Panc1 (cell line): ENCODE results near the gene MAGI2. TPM values are rescaled to one million over a fixed set of nuclear protein-coding genes. Genes with fewer than 3 reads are reported as not detected.
"Not testable (repeated sequence)": the region's sequence is repeated elsewhere in the genome, so short reads cannot be mapped to it uniquely, and the experiment has no call there.

Experiments used
- ATAC-seq: fragments of 200-7000 bp; cut with Tn5 transposase; 2 replicates; pipeline ENCODE4 v1.9.1; 2020; ENCODE audit warnings: mild to moderate bottlenecking, moderate library complexity
- BruUV-seq: library from RNA; stranded (reverse); fragments of 400-500 nt; replicated peaks from 2 replicates; lab custom pipeline; 2021; lab: Mats Ljungman, UMichigan
- CTCF ChIA-PET: fragments of 300-600 bp; sonication (Branson Sonifier 250); formaldehyde crosslinking; loops from one replicate; lab custom pipeline; 2022; ENCODE audit warnings: antibody characterized with exemption; lab: Charles Lee
- POLR2A ChIA-PET: fragments of 300-600 bp; sonication (Branson Sonifier 250); formaldehyde crosslinking; loops from one replicate; lab custom pipeline; 2022; ENCODE audit warnings: antibody characterized with exemption; lab: Charles Lee
- DNase-seq: peaks from one replicate; pipeline ENCODE4 v3.0.0-alpha.2; 2010; ENCODE audit warnings: low read depth, low spot score
- H3K27ac ChIP-seq: 2 replicates; pipeline ENCODE4 v1.5.1; 2011; ENCODE audit warnings: mild to moderate bottlenecking, low read length, inconsistent platforms
- H3K27me3 ChIP-seq: fragments of 200-500 bp; sonication (Bioruptor generic); 2 replicates; pipeline ENCODE4 v1.6.0; 2014; ENCODE audit warnings: low read length, inconsistent platforms; ENCODE audit not compliant: control insufficient read depth, insufficient read depth
- H3K36me3 ChIP-seq: fragments of 200-500 bp; sonication (Bioruptor generic); 2 replicates; pipeline ENCODE4 v1.5.1; 2014; ENCODE audit warnings: inconsistent platforms, mild to moderate bottlenecking, low read length, moderate library complexity; ENCODE audit not compliant: control insufficient read depth, insufficient read depth
- H3K4me1 ChIP-seq: 2 replicates; pipeline ENCODE4 v1.5.1; 2011; ENCODE audit warnings: inconsistent platforms, mild to moderate bottlenecking, low read length, moderate library complexity; ENCODE audit not compliant: control insufficient read depth, insufficient read depth
- H3K4me3 ChIP-seq, 2 experiments: 2 replicates each; pipeline ENCODE4 v1.5.1; 2011 to 2012; ENCODE audit warnings: low read depth in 2 of 2, low read length in 2 of 2, mild to moderate bottlenecking in 2 of 2, inconsistent platforms in 1 of 2, moderate library complexity in 1 of 2
- H3K9me3 ChIP-seq: fragments of 200-500 bp; sonication (Bioruptor generic); 2 replicates; pipeline ENCODE4 v1.5.1; 2014; ENCODE audit warnings: low read depth, mild to moderate bottlenecking, inconsistent platforms, low read length, moderate library complexity; ENCODE audit not compliant: control insufficient read depth, insufficient read depth
- POLR2AphosphoS5 ChIP-seq: IDR thresholded peaks from 2 replicates; pipeline ENCODE4 v1.6.1; 2012; ENCODE audit warnings: mild to moderate bottlenecking, low read depth, low read length, moderate library complexity
- SIN3A ChIP-seq: IDR thresholded peaks from 2 replicates; pipeline ENCODE4 v1.6.1; 2012; ENCODE audit warnings: low read depth, mild to moderate bottlenecking, low read length, moderate library complexity, borderline replicate concordance; ENCODE audit not compliant: insufficient read depth
- TCF7L2 ChIP-seq: IDR thresholded peaks from 2 replicates; pipeline ENCODE4 v1.6.1; 2011; ENCODE audit warnings: mild to moderate bottlenecking, low read depth, low read length, inconsistent platforms
- in situ Hi-C: cut with HindIII; loops from 2 replicates; pipeline ENCODE4 v1.10.0; 2016; ENCODE audit warnings: low sequenced_read_pairs, low pct_unique_long_range_greater_than_20kb
- intact Hi-C: fragments of 100-400 bp; cut with micrococcal nuclease; formaldehyde crosslinking; loops from one replicate; pipeline ENCODE4 v1.10.0; 2022; ENCODE audit not compliant: unreplicated experiment
- total RNA-seq: library from RNA; stranded (reverse); gene quantifications from one replicate; pipeline ENCODE4 v1.2.1, GENCODE V29; 2021; ENCODE audit not compliant: unreplicated experiment
- TF ChIP-seq, protein P1 (sequence below): fragments of 450-650 bp; IDR thresholded peaks from 2 replicates; pipeline ENCODE4 v1.5.1; 2017; ENCODE audit warnings: mild to moderate bottlenecking
- TF ChIP-seq, protein P2 (sequence below), 2 experiments: IDR thresholded peaks; 2 replicates each; pipeline ENCODE4 v1.6.1; 2011 to 2012; ENCODE audit warnings: low read depth in 2 of 2, control low read depth in 1 of 2, low read length in 1 of 2, mild to moderate bottlenecking in 1 of 2, moderate library complexity in 1 of 2; ENCODE audit not compliant: insufficient read depth in 1 of 2

Gene MAGI2
- total RNA-seq, 1 experiment from 2014 or later: 5.4 TPM

DNA sequence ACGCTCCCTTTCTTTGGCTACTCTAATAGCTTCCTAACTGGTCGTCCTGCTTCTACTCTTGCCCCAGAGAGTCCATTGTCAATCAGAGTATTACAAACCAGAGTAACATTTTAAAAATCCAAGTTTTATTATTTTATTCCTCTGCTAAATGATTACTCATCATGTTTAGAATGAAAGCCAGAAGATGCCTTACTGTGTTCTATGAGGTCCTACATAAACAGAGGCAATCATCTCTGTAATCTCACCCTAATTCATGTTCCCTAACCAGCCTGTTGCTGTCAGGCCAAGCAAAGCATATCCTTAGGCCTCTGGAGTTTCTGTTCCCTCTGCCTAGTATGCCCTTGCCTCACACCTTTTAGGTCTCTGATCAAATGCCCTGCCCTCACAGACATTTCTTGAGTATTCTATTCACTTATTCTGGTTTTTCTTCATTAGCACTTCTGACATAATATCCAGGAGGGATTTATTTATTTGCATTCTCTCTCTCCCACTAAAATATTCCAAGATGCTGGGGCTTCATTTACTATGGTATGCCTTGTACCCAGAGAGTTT, 1157.3 kb downstream of the MAGI2 start:
- DNase-seq: no peak
- H3K4me1 ChIP-seq: no peaks in the 10 kb centered on the region
- H3K36me3 ChIP-seq: no peaks in the 10 kb centered on the region
- no peak overlapping the region for H3K27ac ChIP-seq
- no peaks in the 10 kb centered on the region; the same call in 1 of the 2 replicates for H3K27me3 ChIP-seq
- no peaks in the 10 kb centered on the region for H3K9me3 ChIP-seq
- TF ChIP-seq, protein P1, sequence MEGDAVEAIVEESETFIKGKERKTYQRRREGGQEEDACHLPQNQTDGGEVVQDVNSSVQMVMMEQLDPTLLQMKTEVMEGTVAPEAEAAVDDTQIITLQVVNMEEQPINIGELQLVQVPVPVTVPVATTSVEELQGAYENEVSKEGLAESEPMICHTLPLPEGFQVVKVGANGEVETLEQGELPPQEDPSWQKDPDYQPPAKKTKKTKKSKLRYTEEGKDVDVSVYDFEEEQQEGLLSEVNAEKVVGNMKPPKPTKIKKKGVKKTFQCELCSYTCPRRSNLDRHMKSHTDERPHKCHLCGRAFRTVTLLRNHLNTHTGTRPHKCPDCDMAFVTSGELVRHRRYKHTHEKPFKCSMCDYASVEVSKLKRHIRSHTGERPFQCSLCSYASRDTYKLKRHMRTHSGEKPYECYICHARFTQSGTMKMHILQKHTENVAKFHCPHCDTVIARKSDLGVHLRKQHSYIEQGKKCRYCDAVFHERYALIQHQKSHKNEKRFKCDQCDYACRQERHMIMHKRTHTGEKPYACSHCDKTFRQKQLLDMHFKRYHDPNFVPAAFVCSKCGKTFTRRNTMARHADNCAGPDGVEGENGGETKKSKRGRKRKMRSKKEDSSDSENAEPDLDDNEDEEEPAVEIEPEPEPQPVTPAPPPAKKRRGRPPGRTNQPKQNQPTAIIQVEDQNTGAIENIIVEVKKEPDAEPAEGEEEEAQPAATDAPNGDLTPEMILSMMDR: no peak
- TF ChIP-seq TCF7L2 (no peak), SIN3A (no peak), POLR2AphosphoS5 (no peak)
- TF ChIP-seq, protein P2, sequence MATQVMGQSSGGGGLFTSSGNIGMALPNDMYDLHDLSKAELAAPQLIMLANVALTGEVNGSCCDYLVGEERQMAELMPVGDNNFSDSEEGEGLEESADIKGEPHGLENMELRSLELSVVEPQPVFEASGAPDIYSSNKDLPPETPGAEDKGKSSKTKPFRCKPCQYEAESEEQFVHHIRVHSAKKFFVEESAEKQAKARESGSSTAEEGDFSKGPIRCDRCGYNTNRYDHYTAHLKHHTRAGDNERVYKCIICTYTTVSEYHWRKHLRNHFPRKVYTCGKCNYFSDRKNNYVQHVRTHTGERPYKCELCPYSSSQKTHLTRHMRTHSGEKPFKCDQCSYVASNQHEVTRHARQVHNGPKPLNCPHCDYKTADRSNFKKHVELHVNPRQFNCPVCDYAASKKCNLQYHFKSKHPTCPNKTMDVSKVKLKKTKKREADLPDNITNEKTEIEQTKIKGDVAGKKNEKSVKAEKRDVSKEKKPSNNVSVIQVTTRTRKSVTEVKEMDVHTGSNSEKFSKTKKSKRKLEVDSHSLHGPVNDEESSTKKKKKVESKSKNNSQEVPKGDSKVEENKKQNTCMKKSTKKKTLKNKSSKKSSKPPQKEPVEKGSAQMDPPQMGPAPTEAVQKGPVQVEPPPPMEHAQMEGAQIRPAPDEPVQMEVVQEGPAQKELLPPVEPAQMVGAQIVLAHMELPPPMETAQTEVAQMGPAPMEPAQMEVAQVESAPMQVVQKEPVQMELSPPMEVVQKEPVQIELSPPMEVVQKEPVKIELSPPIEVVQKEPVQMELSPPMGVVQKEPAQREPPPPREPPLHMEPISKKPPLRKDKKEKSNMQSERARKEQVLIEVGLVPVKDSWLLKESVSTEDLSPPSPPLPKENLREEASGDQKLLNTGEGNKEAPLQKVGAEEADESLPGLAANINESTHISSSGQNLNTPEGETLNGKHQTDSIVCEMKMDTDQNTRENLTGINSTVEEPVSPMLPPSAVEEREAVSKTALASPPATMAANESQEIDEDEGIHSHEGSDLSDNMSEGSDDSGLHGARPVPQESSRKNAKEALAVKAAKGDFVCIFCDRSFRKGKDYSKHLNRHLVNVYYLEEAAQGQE (IDR thresholded peaks at IDR 0.05; ENCODE audit: insufficient read depth in 1 of 2, low read depth in 2 of 2, low read length in 1 of 2): no peak
- POLR2A ChIA-PET: no interaction called here
- ATAC-seq: no peak
- BruUV-seq: no TSS peak
- in situ Hi-C loops: no loop called here
- no peak overlapping the region for H3K4me3 ChIP-seq
- CTCF ChIA-PET: no interaction called here
- intact Hi-C loops: no loop called here

DNA sequence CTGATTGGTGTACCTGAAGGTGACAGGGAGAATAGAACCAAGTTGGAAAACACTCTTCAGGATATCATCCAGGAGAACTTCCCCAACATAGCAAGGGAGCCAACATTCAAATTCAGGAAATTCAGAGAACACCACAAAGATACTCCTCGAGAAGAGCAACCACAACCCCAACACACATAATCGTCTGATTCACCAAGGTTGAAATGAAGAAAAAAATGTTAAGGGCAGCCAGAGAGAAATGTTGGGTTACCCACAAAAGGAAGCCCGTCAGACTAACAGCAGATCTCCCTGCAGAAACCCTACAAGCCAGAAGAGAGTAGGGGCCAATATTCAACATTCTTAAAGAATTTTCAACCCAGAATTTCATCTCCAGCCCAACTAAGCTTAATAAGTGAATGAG, 1164.0 kb downstream of the MAGI2 start:
- H3K27ac ChIP-seq, ATAC-seq, DNase-seq, in situ Hi-C loops, H3K36me3 ChIP-seq, intact Hi-C loops, CTCF ChIA-PET, BruUV-seq, H3K9me3 ChIP-seq, POLR2A ChIA-PET, H3K4me3 ChIP-seq, H3K4me1 ChIP-seq: not testable (repeated sequence)
- H3K27me3 ChIP-seq: peaks cover 10% of the 10 kb centered on the region

- ATAC-seq (no peak), DNase-seq (no peak)
- ChIA-PET POLR2A (no interaction called here), CTCF (no interaction called here)
- Histone ChIP-seq H3K27ac (no peak overlapping the region), H3K4me1 (no peaks in the 10 kb centered on the region), H3K4me3 (no peak overlapping the region), H3K36me3 (no peaks in the 10 kb centered on the region), H3K9me3 (no peaks in the 10 kb centered on the region), H3K27me3 (peaks cover 10% of the 10 kb centered on the region)
- intact Hi-C loops (no loop called here), in situ Hi-C loops (no loop called here)
- no TSS peak for BruUV-seq
- TF ChIP-seq, protein P2 (IDR thresholded peaks at IDR 0.05; ENCODE audit: insufficient read depth in 1 of 2, low read depth in 2 of 2, low read length in 1 of 2): no peak
- TF ChIP-seq POLR2AphosphoS5 (no peak), SIN3A (no peak), TCF7L2 (no peak)
- TF ChIP-seq, protein P1: no peak
Measured at GRCh38 chr7:78284945-78285344, 1168.5 kb downstream of the MAGI2 start.
